ENCODE results near the gene P2RY4.
"Not testable (repeated sequence)": the region's sequence is repeated elsewhere in the genome, so short reads cannot be mapped to it uniquely, and the experiment has no call there.

P2RY4 gene

GRCh38 chrX:70241501-70241900, 18.5 kb downstream of the P2RY4 start:
- no peak for DNase-seq

- no peak for DNase-seq
Observed at GRCh38 chrX:70240751-70241150, 19.3 kb downstream of the P2RY4 start.

GRCh38 chrX:70234355-70234754, 25.6 kb downstream of the P2RY4 start, which contains the start of gene AWAT1:
AWAT1 (plus strand) TSS chrX:70234655; CDS start chrX:70234696, 41 bp downstream.
- no peak for DNase-seq

- no peak for DNase-seq
Observed at GRCh38 chrX:70231666-70232065, 28.3 kb downstream of the P2RY4 start.

- DNase-seq: no peak
Observed at GRCh38 chrX:70226687-70227086, 33.3 kb downstream of the P2RY4 start.

GRCh38 chrX:70226048-70226447, 34.0 kb downstream of the P2RY4 start:
- no peak for DNase-seq

- DNase-seq: no peak
Observed at GRCh38 chrX:70219938-70220764, 39.9 kb downstream of the P2RY4 start.

GRCh38 chrX:70209570-70209969, 50.4 kb downstream of the P2RY4 start:
- DNase-seq: not testable (repeated sequence)

GRCh38 chrX:70208479-70208878, 51.5 kb downstream of the P2RY4 start:
- DNase-seq: no peak

Measured in Kasumi-1 (cell line).